T47D (cell line): Measurements from ENCODE around the gene TMEM79.

Source experiments
- DNase-seq, 2 experiments: peaks; one replicate each; pipeline versions ENCODE4 v3.0.0 to v3.0.0-alpha.2; 2011 to 2012; ENCODE audit warnings: low read depth in 1 of 2, low spot score in 1 of 2
- JUND ChIP-seq: IDR thresholded peaks from 2 replicates; pipeline ENCODE4 v1.6.1; 2012; ENCODE audit warnings: low read depth
- in situ Hi-C: cut with HindIII; loops from 2 replicates; pipeline ENCODE4 v1.10.0; 2016; ENCODE audit warnings: low sequenced_read_pairs, low pct_unique_long_range_greater_than_20kb

Gene TMEM79

DNA sequence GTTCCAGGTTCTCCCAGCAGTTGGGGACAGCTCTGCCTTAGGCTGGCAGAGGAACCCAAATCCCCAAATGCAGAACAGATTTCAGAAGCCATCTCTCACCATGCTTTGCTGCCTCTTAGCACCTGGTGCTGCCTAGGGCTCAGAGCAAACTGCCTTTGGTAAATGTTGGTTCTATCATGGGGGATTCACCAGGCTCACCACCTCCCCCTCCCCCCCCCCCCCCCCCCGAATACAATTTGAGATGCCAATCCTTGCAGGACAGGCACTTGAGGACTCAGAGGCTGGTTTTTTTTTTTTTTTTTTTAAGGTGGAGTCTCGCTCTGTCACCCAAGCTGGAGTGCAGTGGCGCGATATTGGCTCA is 35.8 kb upstream of the TMEM79 start:
- DNase-seq: no peak
- no peak for TF ChIP-seq JUND
- in situ Hi-C loops: no loop called here

- no peak for TF ChIP-seq JUND
- no peak for DNase-seq
- in situ Hi-C loops: no loop called here
These were observed 34.5 kb upstream of the TMEM79 start for GRCh38 chr1:156249593-156249992.

- TF ChIP-seq JUND: no peak
- in situ Hi-C loops: no loop called here
These were observed 32.6 kb upstream of the TMEM79 start for GRCh38 chr1:156251527-156251926.

DNA sequence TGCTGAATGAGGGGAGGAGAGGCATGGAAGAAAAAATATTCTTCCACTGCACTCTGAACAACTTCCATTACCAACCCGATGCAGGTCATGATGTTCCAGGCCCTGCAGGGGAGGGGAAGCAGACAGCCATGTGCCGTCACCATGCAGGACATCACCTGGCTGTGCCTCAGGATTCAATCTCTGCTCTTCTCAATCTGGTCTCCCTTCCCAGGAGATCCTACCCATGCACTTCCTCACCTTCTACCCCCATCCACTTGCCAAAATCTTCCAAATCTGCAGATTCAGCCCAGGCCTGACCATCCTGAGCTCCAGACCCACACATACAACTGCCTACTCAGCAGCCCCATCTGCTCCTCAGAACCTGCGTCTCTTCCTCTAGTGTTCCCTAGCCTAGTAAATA is 30.5 kb upstream of the TMEM79 start:
- in situ Hi-C loops: no loop called here
- no peak for DNase-seq
- TF ChIP-seq JUND: no peak

More at GRCh38 chr1:156251527-156251926, 32.6 kb upstream of the TMEM79 start:
- DNase-seq: no peak

- in situ Hi-C loops: no loop called here
- no peak for TF ChIP-seq JUND
- no peak for DNase-seq
These were observed 26.4 kb upstream of the TMEM79 start for GRCh38 chr1:156257711-156258110.

DNA sequence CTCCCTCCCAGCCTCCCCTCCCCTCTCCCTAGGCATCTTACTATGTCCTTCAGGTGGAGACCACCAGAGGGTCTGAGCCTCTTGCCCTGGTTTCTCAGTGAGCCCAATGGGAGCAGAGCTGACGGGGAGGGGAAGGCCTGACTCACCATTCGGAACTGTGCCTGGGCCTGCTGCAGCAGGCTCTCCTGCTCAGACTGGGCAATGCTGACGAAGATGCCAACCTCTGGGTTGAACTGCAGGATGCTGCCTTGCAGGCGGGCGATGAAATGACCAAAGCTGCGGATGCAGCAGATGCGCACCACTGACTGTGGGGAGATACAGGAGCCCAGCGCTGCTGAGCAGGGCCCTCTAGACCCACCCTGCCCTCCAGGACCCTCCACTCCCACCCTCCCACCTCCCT is 25.3 kb upstream of the TMEM79 start:
- in situ Hi-C loops: no loop called here
- DNase-seq: no peak
- no peak for TF ChIP-seq JUND

DNA sequence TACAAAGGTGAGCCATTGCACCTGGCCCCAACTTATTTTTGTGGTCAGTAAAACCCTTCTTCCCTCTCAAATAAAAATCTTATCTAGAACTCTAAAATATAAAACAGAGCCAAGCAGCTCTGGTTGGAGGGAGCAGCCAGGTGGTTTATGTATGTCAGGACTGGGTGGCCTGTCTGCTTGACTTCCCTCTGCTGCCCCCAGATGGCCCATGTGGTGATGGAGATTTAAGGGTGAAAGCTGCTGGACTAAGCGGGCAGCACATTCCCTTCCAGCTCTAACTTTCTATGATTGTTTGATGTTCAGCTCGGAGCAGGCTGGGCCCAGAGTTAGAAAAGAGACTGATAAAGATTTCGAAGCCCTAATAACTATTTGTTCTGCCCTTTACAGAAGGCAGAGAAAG is 24.3 kb upstream of the TMEM79 start:
- no peak for TF ChIP-seq JUND
- DNase-seq: peak in 1 of 2 experiments; percentile 44
- in situ Hi-C loops: no loop called here

DNA sequence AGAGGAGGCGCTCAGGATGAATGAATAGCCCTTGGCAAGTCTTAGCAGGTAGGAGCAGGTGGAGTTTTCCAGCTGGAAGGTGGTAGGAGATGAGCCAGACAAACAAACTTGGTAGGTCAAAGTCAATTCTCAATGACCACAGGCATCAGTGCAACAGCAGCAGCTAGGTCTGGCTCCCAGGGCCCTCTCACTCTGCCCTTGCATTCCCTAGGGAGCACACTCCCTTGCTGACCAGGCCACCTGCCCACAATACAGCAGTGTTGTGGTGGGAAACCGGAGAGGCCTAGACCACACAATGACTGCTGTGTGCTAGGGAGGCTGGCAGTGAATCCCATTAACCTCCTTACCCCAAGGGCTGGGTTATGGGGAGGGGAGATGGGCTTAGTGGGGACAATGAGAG is 23.2 kb upstream of the TMEM79 start:
- no peak for TF ChIP-seq JUND
- in situ Hi-C loops: no loop called here

DNA sequence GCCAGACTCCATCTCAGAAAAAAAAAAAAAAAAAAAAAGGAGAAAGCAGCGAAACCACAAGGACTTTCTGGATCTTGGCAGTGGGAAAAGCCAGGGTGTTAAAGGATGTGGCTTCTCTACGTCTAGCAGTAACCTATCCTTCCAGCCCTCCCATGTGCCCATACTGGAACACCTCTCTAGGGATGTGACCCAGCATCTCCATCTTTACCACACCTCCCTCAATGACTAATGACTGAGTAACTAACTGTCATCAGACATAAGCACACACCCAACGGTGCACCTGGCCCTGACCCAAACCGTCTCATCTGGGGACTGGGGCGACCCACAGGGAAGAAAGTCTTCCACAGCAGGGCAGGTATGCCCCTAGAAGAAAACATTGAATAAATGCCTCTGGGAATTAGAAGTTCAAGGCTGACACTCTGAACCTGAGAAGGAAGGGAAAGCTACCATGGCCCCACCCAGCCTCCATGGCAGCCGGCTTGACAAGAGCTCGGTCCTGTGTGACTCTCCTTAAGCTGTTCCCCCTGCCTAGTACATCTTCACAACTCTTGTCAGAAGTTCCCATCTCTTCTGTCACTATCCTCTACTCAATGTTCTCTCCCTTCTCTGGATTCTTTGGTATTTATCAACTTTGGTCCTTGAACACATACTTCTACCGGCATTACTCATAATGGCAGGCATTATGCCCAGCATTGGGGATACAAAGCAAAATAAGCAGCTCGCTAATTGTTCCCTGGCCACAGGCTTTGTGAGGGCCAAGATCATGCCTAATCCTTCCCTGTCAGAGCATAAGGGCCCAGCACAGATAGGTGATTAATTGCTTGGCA is 21.5 kb upstream of the TMEM79 start:
- in situ Hi-C loops: no loop called here
- no peak for DNase-seq
- no peak for TF ChIP-seq JUND

More for the DNA sequence above, 23.2 kb upstream of the TMEM79 start:
- DNase-seq: no peak

DNA sequence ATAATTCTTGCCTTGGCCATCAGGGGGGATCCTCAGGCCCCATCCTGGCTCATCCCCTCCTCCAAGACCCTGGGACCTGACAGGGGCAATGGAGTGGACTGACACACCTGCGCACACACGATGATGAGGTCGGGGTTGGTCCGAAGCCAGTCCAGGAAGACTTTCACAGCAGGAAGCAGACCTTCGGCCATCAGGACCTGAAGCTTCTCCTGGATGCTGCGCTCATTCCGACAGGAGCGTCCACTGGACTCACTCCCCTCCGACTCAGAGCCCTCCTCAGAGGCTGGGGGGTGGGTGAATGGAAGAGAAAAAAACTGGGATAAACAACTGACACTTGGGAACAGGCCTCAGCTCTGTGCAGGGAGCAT is 20.9 kb upstream of the TMEM79 start:
- TF ChIP-seq JUND: no peak
- no peak for DNase-seq
- in situ Hi-C loops: no loop called here

GRCh38 chr1:156266051-156266450 is 18.1 kb upstream of the TMEM79 start:
- DNase-seq: no peak
- in situ Hi-C loops: no loop called here
- TF ChIP-seq JUND: no peak

DNA sequence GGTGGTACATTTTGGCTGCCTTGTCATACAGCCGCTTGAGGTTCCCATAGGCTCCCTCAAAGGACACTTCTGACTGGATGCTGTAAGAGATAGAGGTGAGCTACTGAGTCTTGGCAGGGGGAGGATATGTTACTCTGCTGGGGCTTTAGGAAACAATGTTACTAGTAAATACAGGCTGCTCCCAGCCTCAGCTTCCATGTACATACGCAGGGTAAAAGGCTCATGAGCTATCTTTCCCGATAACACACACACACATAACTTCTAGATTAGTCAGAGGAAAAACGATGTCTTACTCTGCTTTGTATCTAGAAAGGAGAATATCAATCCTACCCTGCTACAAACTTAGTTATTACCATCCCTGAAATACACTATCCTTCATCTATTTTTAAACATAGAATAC is 15.8 kb upstream of the TMEM79 start:
- in situ Hi-C loops: no loop called here
- TF ChIP-seq JUND: no peak
- DNase-seq: no peak

DNA sequence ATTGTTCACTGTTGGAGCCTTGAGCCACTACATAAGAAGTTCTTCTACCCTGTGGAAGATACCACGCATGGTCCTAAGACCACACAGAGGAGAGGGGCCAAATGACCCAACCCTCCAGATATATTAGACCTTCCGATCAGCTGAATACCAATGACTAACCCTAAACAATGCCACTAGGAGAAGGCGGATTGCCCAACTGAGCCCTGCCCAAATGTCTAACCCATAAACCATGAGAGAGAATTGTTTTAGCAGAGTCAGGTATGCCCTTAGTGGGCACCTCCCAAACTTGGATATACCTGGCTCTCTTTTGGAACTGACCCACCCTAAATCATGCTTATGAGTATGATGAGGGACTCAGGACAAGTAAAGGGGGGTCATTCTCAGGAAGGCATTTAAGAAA is 13.8 kb upstream of the TMEM79 start:
- in situ Hi-C loops: no loop called here
- TF ChIP-seq JUND: no peak
- DNase-seq: no peak

DNA sequence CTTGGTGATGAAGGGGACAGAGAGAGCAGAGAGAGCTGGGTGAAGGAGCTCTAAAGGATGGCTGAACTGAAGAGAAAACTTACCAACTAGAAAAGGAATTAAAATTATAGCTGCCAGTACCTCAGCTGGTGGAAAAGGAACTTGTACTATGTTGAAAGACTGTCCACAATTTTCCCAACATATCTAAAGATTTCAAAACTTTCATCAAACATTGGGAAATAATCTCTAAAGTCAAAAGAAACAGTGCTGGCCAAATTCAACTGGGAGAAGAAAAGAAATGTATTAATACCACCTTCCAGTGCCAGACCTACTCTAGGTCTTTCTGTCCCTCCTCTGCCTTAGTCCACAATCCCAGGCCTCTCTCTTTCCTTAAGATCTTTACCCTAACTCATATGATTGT is 7.6 kb upstream of the TMEM79 start:
- TF ChIP-seq JUND: no peak
- no peak for DNase-seq
- in situ Hi-C loops: no loop called here
